ENCODE data around the gene SOX15.

DNA sequence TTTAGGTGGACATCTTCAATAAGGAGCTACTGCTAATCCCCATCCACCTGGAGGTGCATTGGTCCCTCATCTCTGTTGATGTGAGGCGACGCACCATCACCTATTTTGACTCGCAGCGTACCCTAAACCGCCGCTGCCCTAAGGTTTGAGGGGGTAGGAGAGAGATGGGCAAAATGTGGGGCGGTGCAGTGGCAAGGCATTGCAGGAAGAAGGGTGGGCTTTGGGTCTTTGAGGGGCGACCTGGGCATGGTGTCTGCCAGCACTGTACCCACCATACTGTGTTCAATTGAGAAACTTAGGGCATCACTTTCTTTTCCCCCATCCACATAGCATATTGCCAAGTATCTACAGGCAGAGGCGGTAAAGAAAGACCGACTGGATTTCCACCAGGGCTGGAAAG is 19.5 kb downstream of the SOX15 start:
- TF ChIP-seq EZH2 (conservative IDR thresholded peaks at IDR 0.05; ENCODE audit: low read depth, low read length) (no peak), JUND (CRISPR knock-in tag; IDR thresholded peaks at IDR 0.05) (no peak), NFIC (IDR thresholded peaks at IDR 0.05; ENCODE audit: low read length) (no peak), CBX2 (IDR thresholded peaks at IDR 0.05; ENCODE audit: low read depth, low read length) (no peak), CBX2 (CRISPR knock-in tag; IDR thresholded peaks at IDR 0.05; ENCODE audit: low read depth) (no peak), HNRNPH1 (optimal IDR thresholded peaks at IDR 0.05; ENCODE audit: low read depth, low read length) (no peak), TARDBP (CRISPR knock-in tag; IDR thresholded peaks at IDR 0.05) (no peak)
- TF ChIP-seq, protein P1, sequence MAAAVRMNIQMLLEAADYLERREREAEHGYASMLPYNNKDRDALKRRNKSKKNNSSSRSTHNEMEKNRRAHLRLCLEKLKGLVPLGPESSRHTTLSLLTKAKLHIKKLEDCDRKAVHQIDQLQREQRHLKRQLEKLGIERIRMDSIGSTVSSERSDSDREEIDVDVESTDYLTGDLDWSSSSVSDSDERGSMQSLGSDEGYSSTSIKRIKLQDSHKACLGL (CRISPR knock-in tag; IDR thresholded peaks at IDR 0.05): no peak
- TF ChIP-seq, protein P2, sequence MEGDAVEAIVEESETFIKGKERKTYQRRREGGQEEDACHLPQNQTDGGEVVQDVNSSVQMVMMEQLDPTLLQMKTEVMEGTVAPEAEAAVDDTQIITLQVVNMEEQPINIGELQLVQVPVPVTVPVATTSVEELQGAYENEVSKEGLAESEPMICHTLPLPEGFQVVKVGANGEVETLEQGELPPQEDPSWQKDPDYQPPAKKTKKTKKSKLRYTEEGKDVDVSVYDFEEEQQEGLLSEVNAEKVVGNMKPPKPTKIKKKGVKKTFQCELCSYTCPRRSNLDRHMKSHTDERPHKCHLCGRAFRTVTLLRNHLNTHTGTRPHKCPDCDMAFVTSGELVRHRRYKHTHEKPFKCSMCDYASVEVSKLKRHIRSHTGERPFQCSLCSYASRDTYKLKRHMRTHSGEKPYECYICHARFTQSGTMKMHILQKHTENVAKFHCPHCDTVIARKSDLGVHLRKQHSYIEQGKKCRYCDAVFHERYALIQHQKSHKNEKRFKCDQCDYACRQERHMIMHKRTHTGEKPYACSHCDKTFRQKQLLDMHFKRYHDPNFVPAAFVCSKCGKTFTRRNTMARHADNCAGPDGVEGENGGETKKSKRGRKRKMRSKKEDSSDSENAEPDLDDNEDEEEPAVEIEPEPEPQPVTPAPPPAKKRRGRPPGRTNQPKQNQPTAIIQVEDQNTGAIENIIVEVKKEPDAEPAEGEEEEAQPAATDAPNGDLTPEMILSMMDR (CRISPR knock-in tag; IDR thresholded peaks at IDR 0.05): no peak

All from HepG2 (cell line).